ENCODE measurements around the gene CYP2J2. TPM values are rescaled to one million over a fixed set of nuclear protein-coding genes. Genes with fewer than 3 reads are reported as not detected.

The CYP2J2 gene
- total and polyA plus RNA-seq, 2 donors (not counting 1 experiment from before 2014, with no cell fraction given) = 0.34 to 0.91 TPM

GRCh38 chr1:59945790-59946189, 19.2 kb upstream of the CYP2J2 start:
- H3K9me3 Mint-ChIP-seq (ENCODE audit: insufficient read depth) = no peaks in the 10 kb centered on the region
- H3K27ac Mint-ChIP-seq = no peak overlapping the region
- intact Hi-C loops (cut with micrococcal nuclease) = loop anchor here (2.0 to 5.0 kb wide), 3 partner anchors 67 to 1428 kb away; no protein-coding TSS in a partner anchor
- no peaks in the 10 kb centered on the region for H3K36me3 ChIP-seq (replicated peaks in 1 of 2; ENCODE audit: control extremely low read depth in 1 of 2, control insufficient read depth in 1 of 2, extremely low read depth in 1 of 2, insufficient read depth in 2 of 2, low read length in 1 of 2)
- H3K4me3 Mint-ChIP-seq = no peak overlapping the region
- H3K4me3 ChIP-seq (ENCODE audit: control extremely low read depth in 1 of 5, extremely low read depth in 1 of 5, insufficient read depth in 1 of 5, low read depth in 2 of 5, low read length in 4 of 5) = no peak overlapping the region
- H3K4me1 ChIP-seq (ENCODE audit: control insufficient read depth in 2 of 2, insufficient read depth in 2 of 2, low read length in 2 of 2) = no peaks in the 10 kb centered on the region
- H2AFZ ChIP-seq (ENCODE audit: insufficient read depth, low read depth, low read length, poor library complexity, severe bottlenecking) = no peak overlapping the region
- ATAC-seq (ENCODE audit: low read depth) (no peak), DNase-seq (no peak)
- TF ChIP-seq CTCF (IDR thresholded peaks at IDR 0.05) = no peak
- TF ChIP-seq EZH2 (IDR thresholded peaks at IDR 0.05; ENCODE audit: borderline replicate concordance, insufficient read depth, low read depth, low read length, poor library complexity, severe bottlenecking) = no peak
- no peak overlapping the region for H3K27ac ChIP-seq (ENCODE audit: low read length in 2 of 2)
- H3K4me2 ChIP-seq (replicated peaks; ENCODE audit: low read depth, low read length, poor library complexity, severe bottlenecking) = no peak overlapping the region
- no peaks in the 10 kb centered on the region for H4K20me1 ChIP-seq (ENCODE audit: control insufficient read depth, insufficient read depth, low read length, poor library complexity, severe bottlenecking)
- ChIA-PET CTCF (interaction anchor here (1.9 kb wide), 1 partner anchor 25 kb away, joined by 13 read pairs; no protein-coding TSS in a partner anchor), POLR2A (no interaction called here)
- peaks cover 0 to 5% (median 2%) of the 10 kb centered on the region in 4 experiments for H3K27me3 ChIP-seq (replicated peaks in 1 of 4; ENCODE audit: control extremely low read depth in 1 of 4, control insufficient read depth in 3 of 4, insufficient read depth in 4 of 4, low read length in 3 of 4)
- 50% methylated on average over 1 of the region's 1 CpG for WGBS (ENCODE audit: insufficient coverage)
- no peak overlapping the region for H3K9ac ChIP-seq (ENCODE audit: low read length)
- H3K27me3 Mint-ChIP-seq = peaks cover 13% of the 10 kb centered on the region
- no peaks in the 10 kb centered on the region for H3K79me2 ChIP-seq (ENCODE audit: control insufficient read depth, insufficient read depth, low read length)
- H3K9me3 ChIP-seq (ENCODE audit: control extremely low read depth in 1 of 3, control insufficient read depth in 2 of 3, insufficient read depth in 1 of 3, low read length in 2 of 3) = no peaks in the 10 kb centered on the region
- no peaks in the 10 kb centered on the region for H3K4me1 Mint-ChIP-seq

GRCh38 chr1:59939393-59939792, 12.8 kb upstream of the CYP2J2 start:
- H3K27me3 Mint-ChIP-seq = peaks cover 34% of the 10 kb centered on the region
- 81% methylated on average over 3 of the region's 4 CpGs for WGBS (ENCODE audit: insufficient coverage)
- H3K4me2 ChIP-seq (replicated peaks; ENCODE audit: low read depth, low read length, poor library complexity, severe bottlenecking) = no peak overlapping the region
- H3K4me3 ChIP-seq (ENCODE audit: control extremely low read depth in 1 of 5, extremely low read depth in 1 of 5, insufficient read depth in 1 of 5, low read depth in 2 of 5, low read length in 4 of 5) = no peak overlapping the region
- H3K79me2 ChIP-seq (ENCODE audit: control insufficient read depth, insufficient read depth, low read length) = no peaks in the 10 kb centered on the region
- no peak overlapping the region for H3K27ac ChIP-seq (ENCODE audit: low read length in 2 of 2)
- ChIA-PET POLR2A (no interaction called here), CTCF (no interaction called here)
- no peaks in the 10 kb centered on the region for H3K36me3 ChIP-seq (replicated peaks in 1 of 2; ENCODE audit: control extremely low read depth in 1 of 2, control insufficient read depth in 1 of 2, extremely low read depth in 1 of 2, insufficient read depth in 2 of 2, low read length in 1 of 2)
- no peak overlapping the region for H3K27ac Mint-ChIP-seq
- no peak overlapping the region for H2AFZ ChIP-seq (ENCODE audit: insufficient read depth, low read depth, low read length, poor library complexity, severe bottlenecking)
- H4K20me1 ChIP-seq (ENCODE audit: control insufficient read depth, insufficient read depth, low read length, poor library complexity, severe bottlenecking) = no peaks in the 10 kb centered on the region
- ATAC-seq (ENCODE audit: low read depth) = no peak
- intact Hi-C loops (cut with micrococcal nuclease) = no loop called here
- H3K27me3 ChIP-seq (replicated peaks in 1 of 4; ENCODE audit: control extremely low read depth in 1 of 4, control insufficient read depth in 3 of 4, insufficient read depth in 4 of 4, low read length in 3 of 4) = peaks cover 0 to 9% (median 3%) of the 10 kb centered on the region in 4 experiments
- TF ChIP-seq EZH2 (IDR thresholded peaks at IDR 0.05; ENCODE audit: borderline replicate concordance, insufficient read depth, low read depth, low read length, poor library complexity, severe bottlenecking) = no peak
- no peak for TF ChIP-seq CTCF (IDR thresholded peaks at IDR 0.05)
- H3K4me3 Mint-ChIP-seq = no peak overlapping the region
- no peak for DNase-seq
- no peaks in the 10 kb centered on the region for H3K4me1 ChIP-seq (ENCODE audit: control insufficient read depth in 2 of 2, insufficient read depth in 2 of 2, low read length in 2 of 2)
- H3K9me3 Mint-ChIP-seq (ENCODE audit: insufficient read depth) = peaks cover 3% of the 10 kb centered on the region
- H3K9me3 ChIP-seq (ENCODE audit: control extremely low read depth in 1 of 3, control insufficient read depth in 2 of 3, insufficient read depth in 1 of 3, low read length in 2 of 3) = peaks cover 0 to 3% (median 2%) of the 10 kb centered on the region in 3 donors
- no peak overlapping the region for H3K9ac ChIP-seq (ENCODE audit: low read length)
- no peaks in the 10 kb centered on the region for H3K4me1 Mint-ChIP-seq
